Nephron (organoid): ENCODE data around the gene DPYD.

Experiments used
- H3K27ac Mint-ChIP-seq, 3 experiments: 2 replicates each; pipeline ENCODE4 v1.8.0; 2020; ENCODE audit warnings: mixed read lengths in 3 of 3, mild to moderate bottlenecking in 2 of 3, moderate library complexity in 1 of 3
- H3K27me3 Mint-ChIP-seq: 2 replicates; pipeline ENCODE4 v1.8.0; 2021; ENCODE audit warnings: low read depth, mild to moderate bottlenecking, moderate library complexity, mixed read lengths
- H3K36me3 Mint-ChIP-seq: 2 replicates; pipeline ENCODE4 v1.8.0; 2020; ENCODE audit warnings: low read depth, mixed read lengths
- H3K4me1 Mint-ChIP-seq: 2 replicates; pipeline ENCODE4 v1.8.0; 2020; ENCODE audit warnings: mixed read lengths
- H3K4me3 Mint-ChIP-seq, 3 experiments: 2 replicates each; pipeline ENCODE4 v1.8.0; 2020; ENCODE audit warnings: mild to moderate bottlenecking in 3 of 3, mixed read lengths in 3 of 3, moderate library complexity in 2 of 3
- H3K9me3 Mint-ChIP-seq: 2 replicates; pipeline ENCODE4 v1.8.0; 2020; ENCODE audit warnings: mixed read lengths
- TF ChIP-seq, protein P1 (sequence below), 3 experiments: fragments of 200-600 bp; sonication (generic); IDR thresholded peaks; one replicate each; pipeline ENCODE4 v1.5.0; 2021; ENCODE audit warnings: antibody characterized with exemption in 3 of 3; ENCODE audit not compliant: unreplicated experiment in 3 of 3

Gene DPYD

DNA sequence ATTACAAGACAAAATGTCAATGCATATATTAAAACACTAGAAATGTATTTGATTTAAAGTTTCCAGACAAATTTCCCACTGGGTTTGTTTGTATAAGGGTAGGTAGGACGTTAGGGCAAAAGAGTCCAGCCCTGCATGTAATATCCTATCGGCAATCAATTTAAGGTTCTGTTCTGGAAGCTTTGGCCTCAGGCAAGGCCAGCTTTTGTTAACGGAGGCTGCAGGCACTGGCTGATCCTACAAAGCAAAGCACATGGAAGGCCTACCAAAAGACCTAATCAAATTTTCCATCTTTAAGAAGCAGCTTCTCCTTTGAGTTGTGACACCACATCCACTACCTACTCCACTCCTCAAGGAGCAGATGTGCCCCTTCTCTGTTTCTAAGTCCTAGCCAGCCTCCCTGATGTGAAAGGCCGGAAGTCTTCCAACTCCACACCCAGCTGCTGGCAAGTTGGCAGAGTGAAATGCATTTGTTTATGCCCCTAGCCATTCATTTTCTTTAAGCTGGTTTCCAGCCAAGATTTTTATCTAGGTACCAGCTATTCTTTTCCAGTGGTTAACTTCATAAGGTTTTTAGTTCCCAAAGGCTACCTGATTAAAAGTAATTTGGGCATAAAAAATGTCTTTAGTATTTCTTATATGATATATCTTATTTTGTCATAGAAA is 746.7 kb downstream of the DPYD start:
- no peaks in the 10 kb centered on the region for H3K36me3 Mint-ChIP-seq
- no peak overlapping the region for H3K4me3 Mint-ChIP-seq
- no peaks in the 10 kb centered on the region for H3K9me3 Mint-ChIP-seq
- no peak overlapping the region for H3K27ac Mint-ChIP-seq
- H3K4me1 Mint-ChIP-seq = no peaks in the 10 kb centered on the region
- TF ChIP-seq, protein P1, sequence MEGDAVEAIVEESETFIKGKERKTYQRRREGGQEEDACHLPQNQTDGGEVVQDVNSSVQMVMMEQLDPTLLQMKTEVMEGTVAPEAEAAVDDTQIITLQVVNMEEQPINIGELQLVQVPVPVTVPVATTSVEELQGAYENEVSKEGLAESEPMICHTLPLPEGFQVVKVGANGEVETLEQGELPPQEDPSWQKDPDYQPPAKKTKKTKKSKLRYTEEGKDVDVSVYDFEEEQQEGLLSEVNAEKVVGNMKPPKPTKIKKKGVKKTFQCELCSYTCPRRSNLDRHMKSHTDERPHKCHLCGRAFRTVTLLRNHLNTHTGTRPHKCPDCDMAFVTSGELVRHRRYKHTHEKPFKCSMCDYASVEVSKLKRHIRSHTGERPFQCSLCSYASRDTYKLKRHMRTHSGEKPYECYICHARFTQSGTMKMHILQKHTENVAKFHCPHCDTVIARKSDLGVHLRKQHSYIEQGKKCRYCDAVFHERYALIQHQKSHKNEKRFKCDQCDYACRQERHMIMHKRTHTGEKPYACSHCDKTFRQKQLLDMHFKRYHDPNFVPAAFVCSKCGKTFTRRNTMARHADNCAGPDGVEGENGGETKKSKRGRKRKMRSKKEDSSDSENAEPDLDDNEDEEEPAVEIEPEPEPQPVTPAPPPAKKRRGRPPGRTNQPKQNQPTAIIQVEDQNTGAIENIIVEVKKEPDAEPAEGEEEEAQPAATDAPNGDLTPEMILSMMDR (IDR thresholded peaks at IDR 0.05; ENCODE audit: unreplicated experiment in 3 of 3) = no peak
- no peaks in the 10 kb centered on the region for H3K27me3 Mint-ChIP-seq

DNA sequence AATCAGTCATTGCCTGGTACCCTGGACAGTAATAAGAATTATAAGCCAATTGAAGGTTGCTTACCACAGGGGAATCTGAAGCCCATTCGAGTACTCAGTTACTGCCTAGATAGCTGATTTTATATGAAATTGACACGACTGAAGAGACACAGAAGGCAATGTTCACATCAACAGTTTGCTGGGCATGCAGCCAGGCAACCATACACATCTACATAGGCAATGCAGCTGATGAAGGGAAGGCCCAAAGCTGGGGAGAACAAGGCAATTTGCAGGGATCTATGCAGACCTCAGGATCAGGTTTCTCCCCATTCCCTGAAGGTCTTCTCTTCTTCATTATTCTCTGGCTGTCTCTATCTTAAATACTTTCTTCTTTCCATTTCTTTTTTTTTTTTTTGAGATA is 750.5 kb downstream of the DPYD start:
- TF ChIP-seq, protein P1 (IDR thresholded peaks at IDR 0.05; ENCODE audit: unreplicated experiment in 3 of 3) = no peak
- Mint-ChIP-seq H3K27ac (no peak overlapping the region), H3K4me1 (no peaks in the 10 kb centered on the region), H3K27me3 (no peaks in the 10 kb centered on the region), H3K36me3 (no peaks in the 10 kb centered on the region), H3K4me3 (no peak overlapping the region), H3K9me3 (no peaks in the 10 kb centered on the region)

DNA sequence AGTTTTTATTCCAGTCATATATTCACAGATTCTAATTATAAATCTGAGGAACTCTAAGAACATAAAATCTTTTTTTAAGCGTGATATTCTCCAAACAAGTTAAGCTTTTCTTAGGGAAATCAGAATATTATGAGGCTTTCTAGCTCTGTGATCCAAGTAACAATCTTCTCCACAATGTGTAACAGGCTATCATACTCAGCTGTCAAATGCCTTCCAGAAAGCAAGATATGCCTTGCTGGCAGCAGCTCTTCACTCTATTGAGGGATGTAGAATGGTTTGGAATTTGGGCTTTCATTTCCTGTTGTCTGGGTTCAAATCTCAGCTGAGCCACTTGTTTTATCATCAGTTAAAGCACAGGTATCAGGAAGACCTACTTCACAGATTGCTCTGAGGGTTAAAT is 752.8 kb downstream of the DPYD start:
- no peaks in the 10 kb centered on the region for H3K36me3 Mint-ChIP-seq
- TF ChIP-seq, protein P1 (IDR thresholded peaks at IDR 0.05; ENCODE audit: unreplicated experiment in 3 of 3) = no peak
- peaks cover 10% of the 10 kb centered on the region for H3K9me3 Mint-ChIP-seq
- H3K4me3 Mint-ChIP-seq = no peak overlapping the region
- H3K27ac Mint-ChIP-seq = no peak overlapping the region
- no peaks in the 10 kb centered on the region for H3K27me3 Mint-ChIP-seq
- no peaks in the 10 kb centered on the region for H3K4me1 Mint-ChIP-seq

GRCh38 chr1:97167246-97167645 is 753.6 kb downstream of the DPYD start:
- H3K27ac Mint-ChIP-seq = no peak overlapping the region
- no peaks in the 10 kb centered on the region for H3K27me3 Mint-ChIP-seq
- no peak overlapping the region for H3K4me3 Mint-ChIP-seq
- peaks cover 10% of the 10 kb centered on the region for H3K9me3 Mint-ChIP-seq
- TF ChIP-seq, protein P1 (IDR thresholded peaks at IDR 0.05; ENCODE audit: unreplicated experiment in 3 of 3) = no peak
- H3K36me3 Mint-ChIP-seq = no peaks in the 10 kb centered on the region
- H3K4me1 Mint-ChIP-seq = no peaks in the 10 kb centered on the region

- H3K27ac Mint-ChIP-seq = no peak overlapping the region
- TF ChIP-seq, protein P1 (IDR thresholded peaks at IDR 0.05; ENCODE audit: unreplicated experiment in 3 of 3) = no peak
- no peak overlapping the region for H3K4me3 Mint-ChIP-seq
- H3K27me3 Mint-ChIP-seq = no peaks in the 10 kb centered on the region
- H3K4me1 Mint-ChIP-seq = no peaks in the 10 kb centered on the region
- H3K9me3 Mint-ChIP-seq = peaks cover 10% of the 10 kb centered on the region
- no peaks in the 10 kb centered on the region for H3K36me3 Mint-ChIP-seq
Measured at GRCh38 chr1:97166626-97167025, 754.2 kb downstream of the DPYD start.

- H3K9me3 Mint-ChIP-seq = peaks cover 10% of the 10 kb centered on the region
- H3K27ac Mint-ChIP-seq = no peak overlapping the region
- no peak overlapping the region for H3K4me3 Mint-ChIP-seq
- no peaks in the 10 kb centered on the region for H3K36me3 Mint-ChIP-seq
- no peaks in the 10 kb centered on the region for H3K4me1 Mint-ChIP-seq
- TF ChIP-seq, protein P1 (IDR thresholded peaks at IDR 0.05; ENCODE audit: unreplicated experiment in 3 of 3) = no peak
- H3K27me3 Mint-ChIP-seq = no peaks in the 10 kb centered on the region
Measured at GRCh38 chr1:97164276-97164639, 756.6 kb downstream of the DPYD start.
